ENCODE results near the gene CYTH1.

CYTH1 gene

DNA sequence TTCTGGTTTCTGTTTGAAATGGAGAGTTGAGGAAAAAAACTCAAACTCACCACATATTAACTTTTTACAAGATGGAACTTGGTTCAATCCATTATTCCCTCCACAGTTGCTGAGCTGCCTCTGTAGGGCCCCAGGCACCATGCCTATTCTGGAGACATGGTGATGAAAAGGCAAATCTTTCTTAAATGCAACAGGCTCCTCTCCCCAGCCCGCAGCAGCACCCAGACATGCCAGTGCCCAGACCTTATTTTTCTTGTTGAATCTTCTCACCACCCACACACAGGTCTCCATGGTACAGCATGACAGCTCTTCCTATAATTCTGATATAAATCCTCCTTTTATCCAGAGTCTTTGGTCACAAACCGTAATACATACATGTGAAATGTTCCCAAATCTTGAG, 7.6 kb downstream of the CYTH1 start:
- POLR2A ChIA-PET: no interaction called here
- TF ChIP-seq FOXK2 (IDR thresholded peaks at IDR 0.05) (no peak), LEF1 (IDR thresholded peaks at IDR 0.05; ENCODE audit: borderline replicate concordance) (no peak), FOXM1 (IDR thresholded peaks at IDR 0.05; ENCODE audit: borderline replicate concordance) (no peak), L3MBTL2 (conservative IDR thresholded peaks at IDR 0.05) (no peak), CTBP1 (IDR thresholded peaks at IDR 0.05; ENCODE audit: borderline replicate concordance) (no peak), NFRKB (IDR thresholded peaks at IDR 0.05) (no peak), HDGF (IDR thresholded peaks at IDR 0.05; ENCODE audit: borderline replicate concordance) (no peak), SP1 (IDR thresholded peaks at IDR 0.05) (no peak), SUZ12 (IDR thresholded peaks at IDR 0.05) (no peak), ZNF384 (IDR thresholded peaks at IDR 0.05) (no peak)
- TF ChIP-seq, protein P1, sequence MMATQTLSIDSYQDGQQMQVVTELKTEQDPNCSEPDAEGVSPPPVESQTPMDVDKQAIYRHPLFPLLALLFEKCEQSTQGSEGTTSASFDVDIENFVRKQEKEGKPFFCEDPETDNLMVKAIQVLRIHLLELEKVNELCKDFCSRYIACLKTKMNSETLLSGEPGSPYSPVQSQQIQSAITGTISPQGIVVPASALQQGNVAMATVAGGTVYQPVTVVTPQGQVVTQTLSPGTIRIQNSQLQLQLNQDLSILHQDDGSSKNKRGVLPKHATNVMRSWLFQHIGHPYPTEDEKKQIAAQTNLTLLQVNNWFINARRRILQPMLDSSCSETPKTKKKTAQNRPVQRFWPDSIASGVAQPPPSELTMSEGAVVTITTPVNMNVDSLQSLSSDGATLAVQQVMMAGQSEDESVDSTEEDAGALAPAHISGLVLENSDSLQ (IDR thresholded peaks at IDR 0.05): no peak
- CTCF ChIA-PET: no interaction called here
- DNase-seq (ENCODE audit: extremely low spot score): no peak

DNA sequence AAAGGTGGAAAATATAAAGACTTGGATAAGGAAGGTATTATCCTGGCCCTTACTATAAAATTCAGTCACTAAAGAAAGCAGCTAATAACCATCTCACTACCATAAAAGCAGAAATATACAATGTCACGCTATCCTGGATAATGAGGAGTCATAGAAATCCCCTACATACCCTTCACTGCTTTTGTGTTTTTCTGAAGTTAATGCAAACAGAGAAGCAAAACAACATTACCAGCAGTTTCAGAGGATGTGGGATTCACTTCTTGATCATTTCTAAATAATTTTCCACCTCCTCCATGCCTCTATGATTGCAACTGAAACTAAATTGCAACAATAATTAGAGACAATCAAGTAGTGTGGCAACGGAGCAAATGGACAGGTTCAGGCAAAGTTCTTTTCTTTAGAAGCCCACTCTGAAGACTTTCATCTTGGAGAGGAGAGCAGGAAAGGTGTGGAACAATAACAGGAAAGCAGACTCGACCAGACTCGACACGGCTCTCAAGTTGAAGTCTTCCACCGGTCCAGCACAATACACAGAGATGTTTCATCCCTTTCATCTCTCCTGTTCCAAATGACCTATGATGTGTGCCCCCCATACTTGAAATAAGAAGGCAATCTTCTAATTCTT, 10.2 kb downstream of the CYTH1 start:
- no peak for DNase-seq (ENCODE audit: extremely low spot score)
- ChIA-PET POLR2A (no interaction called here), CTCF (no interaction called here)
- TF ChIP-seq, protein P1 (IDR thresholded peaks at IDR 0.05): no peak
- TF ChIP-seq CTBP1 (IDR thresholded peaks at IDR 0.05; ENCODE audit: borderline replicate concordance) (no peak), ARNT (IDR thresholded peaks at IDR 0.05) (no peak)

DNA sequence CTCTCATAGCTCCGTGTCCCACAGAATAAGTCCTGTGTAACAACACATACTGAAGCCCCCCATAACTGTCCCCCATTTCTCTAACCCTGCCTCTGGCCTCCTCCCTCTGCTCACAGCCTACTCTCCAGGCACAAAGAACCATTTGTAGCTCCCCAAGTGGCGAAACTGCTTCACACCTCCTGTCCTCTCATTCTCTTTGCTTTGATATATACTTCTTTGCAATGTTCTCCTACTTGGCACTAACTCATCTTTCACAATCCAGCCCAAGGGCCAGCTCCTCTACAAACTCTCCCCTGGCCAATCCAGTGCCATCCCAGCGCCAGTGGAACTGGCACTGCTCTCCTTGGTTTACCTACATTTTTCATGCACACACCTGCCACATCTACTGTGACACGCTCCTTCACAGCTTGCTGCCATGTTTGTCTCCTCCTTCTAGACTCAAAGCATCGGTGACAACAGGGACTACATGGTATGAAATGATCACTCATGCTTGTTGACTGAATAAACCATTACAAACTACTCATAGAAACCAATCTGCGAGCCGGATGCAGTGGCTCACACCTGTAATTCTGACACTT, 12.8 kb downstream of the CYTH1 start:
- CTCF ChIA-PET: interaction anchor here (0.5 to 1.1 kb wide), 5 partner anchors 11 to 324 kb away, joined by 3 read pairs; no protein-coding TSS in a partner anchor
- POLR2A ChIA-PET: no interaction called here
- TF ChIP-seq TARDBP (IDR thresholded peaks at IDR 0.05) (no peak), SP1 (IDR thresholded peaks at IDR 0.05) (no peak), NFRKB (IDR thresholded peaks at IDR 0.05) (no peak)
- DNase-seq (ENCODE audit: extremely low spot score): no peak

DNA sequence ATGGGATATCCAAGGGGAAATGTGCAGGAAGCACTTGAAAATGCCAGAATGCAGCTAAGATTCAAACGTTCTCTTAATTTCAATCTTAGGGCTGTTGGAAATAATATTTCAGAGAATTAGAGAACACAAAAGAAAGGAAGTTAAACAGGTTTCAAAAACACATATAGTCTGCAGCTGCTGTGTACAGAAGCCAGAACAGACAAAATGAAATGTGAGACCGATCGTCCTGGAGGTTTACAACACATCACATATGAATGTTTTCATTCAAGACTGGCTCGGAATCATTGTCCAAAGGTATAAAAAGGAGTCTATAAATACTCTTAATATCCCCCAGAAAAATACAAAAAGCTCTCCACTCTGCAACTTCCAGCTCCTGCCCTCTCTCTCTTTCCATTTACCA, 14.3 kb downstream of the CYTH1 start:
- TF ChIP-seq CTBP1 (IDR thresholded peaks at IDR 0.05; ENCODE audit: borderline replicate concordance) (no peak), LEF1 (IDR thresholded peaks at IDR 0.05; ENCODE audit: borderline replicate concordance) (no peak), ZNF384 (IDR thresholded peaks at IDR 0.05) (no peak), L3MBTL2 (conservative IDR thresholded peaks at IDR 0.05) (no peak), SP1 (IDR thresholded peaks at IDR 0.05) (no peak), FOXM1 (IDR thresholded peaks at IDR 0.05; ENCODE audit: borderline replicate concordance) (no peak), SUZ12 (IDR thresholded peaks at IDR 0.05) (no peak), FOXA1 (IDR thresholded peaks at IDR 0.05) (no peak), ARNT (IDR thresholded peaks at IDR 0.05) (no peak), TARDBP (IDR thresholded peaks at IDR 0.05) (no peak), HDGF (IDR thresholded peaks at IDR 0.05; ENCODE audit: borderline replicate concordance) (no peak), BHLHE40 (IDR thresholded peaks at IDR 0.05; ENCODE audit: borderline replicate concordance) (no peak), ELF4 (IDR thresholded peaks at IDR 0.05) (no peak), FOXK2 (IDR thresholded peaks at IDR 0.05) (no peak), NFRKB (IDR thresholded peaks at IDR 0.05) (no peak)
- TF ChIP-seq, protein P1 (IDR thresholded peaks at IDR 0.05): no peak
- CTCF ChIA-PET: no interaction called here
- DNase-seq (ENCODE audit: extremely low spot score): no peak
- POLR2A ChIA-PET: no interaction called here

DNA sequence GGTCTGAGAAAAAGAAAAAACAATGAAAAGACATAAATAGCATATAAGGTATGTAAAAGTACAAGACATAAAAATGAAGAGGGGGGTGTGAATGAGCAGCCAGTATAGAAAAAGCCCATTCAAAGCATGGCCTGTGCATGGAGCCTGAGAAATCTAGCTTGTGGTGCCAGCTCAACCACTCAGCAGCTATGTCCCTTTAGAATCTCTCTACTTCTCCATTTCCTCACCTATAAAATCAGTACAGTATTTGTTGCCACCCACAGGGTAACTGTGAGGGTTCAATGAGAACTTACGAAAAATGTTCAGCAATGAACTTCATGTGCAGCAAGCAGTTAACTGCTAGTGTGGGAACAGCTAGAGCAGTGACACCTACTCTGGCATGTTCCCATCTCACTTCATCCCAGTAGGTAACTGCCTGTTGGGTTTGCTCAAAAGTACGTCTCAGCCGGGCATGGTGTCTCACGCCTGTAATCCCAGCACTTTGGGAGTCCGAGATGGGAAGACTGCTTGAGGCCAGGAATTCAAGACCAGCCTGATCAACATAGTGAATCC, 15.3 kb downstream of the CYTH1 start:
- no peak for DNase-seq (ENCODE audit: extremely low spot score)
- ChIA-PET CTCF (no interaction called here), POLR2A (no interaction called here)
- TF ChIP-seq CTBP1 (IDR thresholded peaks at IDR 0.05; ENCODE audit: borderline replicate concordance): no peak
- TF ChIP-seq ZNF384 (IDR thresholded peaks at IDR 0.05): no peak
- no peak for TF ChIP-seq NFRKB (IDR thresholded peaks at IDR 0.05)
- TF ChIP-seq TARDBP (IDR thresholded peaks at IDR 0.05): no peak
- no peak for TF ChIP-seq SP1 (IDR thresholded peaks at IDR 0.05)
- TF ChIP-seq BHLHE40 (IDR thresholded peaks at IDR 0.05; ENCODE audit: borderline replicate concordance): no peak
- TF ChIP-seq HDGF (IDR thresholded peaks at IDR 0.05; ENCODE audit: borderline replicate concordance): no peak
- no peak for TF ChIP-seq LEF1 (IDR thresholded peaks at IDR 0.05; ENCODE audit: borderline replicate concordance)
- TF ChIP-seq SUZ12 (IDR thresholded peaks at IDR 0.05): no peak
- TF ChIP-seq ARNT (IDR thresholded peaks at IDR 0.05): no peak
- no peak for TF ChIP-seq FOXK2 (IDR thresholded peaks at IDR 0.05)
- TF ChIP-seq FOXA1 (IDR thresholded peaks at IDR 0.05): no peak
- TF ChIP-seq, protein P1 (IDR thresholded peaks at IDR 0.05): no peak
- TF ChIP-seq L3MBTL2 (conservative IDR thresholded peaks at IDR 0.05): no peak
- TF ChIP-seq FOXM1 (IDR thresholded peaks at IDR 0.05; ENCODE audit: borderline replicate concordance): no peak
- no peak for TF ChIP-seq ELF4 (IDR thresholded peaks at IDR 0.05)

DNA sequence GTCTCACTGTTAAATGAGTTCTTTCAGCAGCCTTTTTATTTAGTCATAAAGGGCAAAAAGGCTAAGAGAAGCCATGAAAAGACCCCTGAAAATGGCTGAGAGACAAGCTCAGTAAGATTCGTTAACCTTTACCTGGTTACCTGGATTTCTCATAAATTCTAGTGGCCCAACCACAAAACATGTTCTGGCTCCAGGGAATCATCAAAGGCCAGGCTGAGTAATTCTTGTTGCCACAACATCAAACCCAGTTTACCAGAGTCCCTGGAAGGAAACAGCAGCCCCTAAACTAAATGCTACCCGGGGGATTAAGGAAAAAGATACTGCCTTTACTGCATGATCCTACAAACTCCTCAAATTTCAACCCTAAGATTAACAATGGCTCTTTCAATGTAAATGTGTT, 15.8 kb downstream of the CYTH1 start:
- DNase-seq (ENCODE audit: extremely low spot score): no peak
- ChIA-PET POLR2A (no interaction called here), CTCF (no interaction called here)
- no peak for TF ChIP-seq CTBP1 (IDR thresholded peaks at IDR 0.05; ENCODE audit: borderline replicate concordance)
- TF ChIP-seq ZNF384 (IDR thresholded peaks at IDR 0.05): no peak
- no peak for TF ChIP-seq BHLHE40 (IDR thresholded peaks at IDR 0.05; ENCODE audit: borderline replicate concordance)
- TF ChIP-seq, protein P1 (IDR thresholded peaks at IDR 0.05): no peak
- no peak for TF ChIP-seq FOXA1 (IDR thresholded peaks at IDR 0.05)
- TF ChIP-seq HDGF (IDR thresholded peaks at IDR 0.05; ENCODE audit: borderline replicate concordance): no peak
- TF ChIP-seq L3MBTL2 (conservative IDR thresholded peaks at IDR 0.05): no peak
- TF ChIP-seq SP1 (IDR thresholded peaks at IDR 0.05): no peak
- no peak for TF ChIP-seq NFRKB (IDR thresholded peaks at IDR 0.05)
- TF ChIP-seq TARDBP (IDR thresholded peaks at IDR 0.05): no peak
- TF ChIP-seq LEF1 (IDR thresholded peaks at IDR 0.05; ENCODE audit: borderline replicate concordance): no peak
- TF ChIP-seq FOXK2 (IDR thresholded peaks at IDR 0.05): no peak
- TF ChIP-seq ARNT (IDR thresholded peaks at IDR 0.05): no peak
- TF ChIP-seq ELF4 (IDR thresholded peaks at IDR 0.05): no peak
- TF ChIP-seq SUZ12 (IDR thresholded peaks at IDR 0.05): no peak
- no peak for TF ChIP-seq FOXM1 (IDR thresholded peaks at IDR 0.05; ENCODE audit: borderline replicate concordance)

All from HEK293T (cell line).